ENCODE measurements around the gene SPCS2. TPM values are rescaled to one million over a fixed set of nuclear protein-coding genes. Genes with fewer than 3 reads are reported as not detected.
A peak's percentile ranks its signal among the peaks of the same experiment; 100 is the strongest.
"Not testable (repeated sequence)": the region's sequence is repeated elsewhere in the genome, so short reads cannot be mapped to it uniquely, and the experiment has no call there.

SPCS2 gene
- total RNA-seq, 1 donor from 2014 or later, result 151 TPM

DNA sequence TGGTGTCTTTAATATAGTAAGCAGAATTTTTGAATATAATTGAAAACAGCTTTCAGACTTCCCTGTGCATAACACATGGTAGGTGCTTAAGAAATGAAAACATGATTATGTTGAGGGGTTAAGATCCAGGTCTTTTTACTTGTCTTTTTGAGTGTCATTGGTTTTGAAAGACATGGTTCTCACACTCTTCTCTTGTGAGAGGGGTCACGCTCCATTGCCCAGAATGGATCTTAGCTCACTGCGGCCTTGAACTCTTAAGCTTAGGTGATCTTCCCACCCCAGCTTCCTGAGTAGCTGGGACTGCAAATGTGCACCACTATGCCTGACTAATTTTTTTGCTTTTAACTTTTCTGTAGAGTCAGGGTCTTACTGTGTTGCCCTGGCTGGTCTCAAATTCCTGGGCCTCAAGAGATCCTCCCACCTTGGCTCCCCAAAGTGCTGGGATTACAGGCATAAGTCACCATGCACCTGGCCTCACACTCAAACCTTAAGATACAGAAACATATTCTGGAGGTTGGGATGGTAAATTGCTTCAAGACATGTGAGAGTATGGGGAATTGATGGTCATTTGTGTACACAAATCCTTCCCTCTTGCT, 1.4 kb downstream of the SPCS2 start:
- no peak for DNase-seq (ENCODE audit: low spot score)

DNA sequence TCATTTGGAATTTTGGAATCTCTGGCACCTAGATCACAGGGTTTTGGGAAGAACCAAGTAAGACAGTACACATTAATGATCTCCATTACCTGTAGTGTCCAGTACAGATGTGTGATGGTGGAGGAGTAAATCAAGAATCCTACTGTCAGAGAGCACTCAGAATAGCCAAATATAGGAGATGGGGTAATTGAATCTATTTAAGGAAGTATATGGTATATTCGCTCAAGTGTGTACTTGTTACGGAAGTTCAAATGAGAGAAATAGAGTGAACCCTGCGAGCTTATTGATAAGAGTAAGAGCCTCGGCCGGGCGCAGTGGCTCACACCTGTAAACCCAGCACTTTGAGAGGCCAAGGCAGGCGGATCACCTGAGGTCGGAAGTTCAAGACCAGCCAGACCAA, 2.2 kb downstream of the SPCS2 start:
- no peak for DNase-seq (ENCODE audit: low spot score)

DNA sequence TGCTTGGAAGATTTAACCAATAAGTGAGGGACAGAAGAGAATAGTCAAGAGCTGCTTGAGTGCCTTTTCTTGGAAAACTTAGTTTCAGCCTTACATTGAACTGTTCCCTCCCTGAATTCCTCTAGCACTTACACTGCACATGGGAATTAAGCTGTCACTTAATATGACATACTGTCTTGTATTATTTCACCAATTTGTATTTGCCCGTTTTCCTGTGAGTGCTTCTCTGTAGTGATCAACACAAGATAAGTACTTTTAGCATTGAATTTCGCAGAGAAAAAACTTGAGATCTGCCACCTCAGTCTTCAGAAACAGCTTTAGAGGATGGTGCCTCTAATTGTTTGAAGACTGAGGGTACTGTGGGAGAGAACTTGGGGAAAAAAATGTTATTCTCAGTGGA, 3.7 kb downstream of the SPCS2 start:
- DNase-seq (ENCODE audit: low spot score), result no peak

DNA sequence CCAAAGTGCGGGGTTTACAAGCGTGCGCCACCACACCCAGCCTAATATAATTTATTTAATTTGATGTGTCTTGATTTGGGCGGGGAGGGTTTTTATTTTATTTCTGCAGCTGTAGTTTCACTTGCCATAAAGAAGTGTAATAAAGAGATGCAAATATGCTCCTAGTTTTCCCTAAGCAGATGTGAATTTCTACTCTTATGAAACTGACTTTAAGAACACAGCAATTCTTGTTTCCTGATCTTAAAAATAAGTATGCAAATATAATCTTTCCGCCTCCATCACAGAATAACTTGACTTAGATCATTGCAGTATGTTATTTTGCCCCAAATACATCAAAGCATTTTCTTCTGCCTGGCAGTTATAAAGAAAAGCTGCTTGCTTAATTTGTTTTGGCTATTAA, 4.4 kb downstream of the SPCS2 start:
- no peak for DNase-seq (ENCODE audit: low spot score)

DNA sequence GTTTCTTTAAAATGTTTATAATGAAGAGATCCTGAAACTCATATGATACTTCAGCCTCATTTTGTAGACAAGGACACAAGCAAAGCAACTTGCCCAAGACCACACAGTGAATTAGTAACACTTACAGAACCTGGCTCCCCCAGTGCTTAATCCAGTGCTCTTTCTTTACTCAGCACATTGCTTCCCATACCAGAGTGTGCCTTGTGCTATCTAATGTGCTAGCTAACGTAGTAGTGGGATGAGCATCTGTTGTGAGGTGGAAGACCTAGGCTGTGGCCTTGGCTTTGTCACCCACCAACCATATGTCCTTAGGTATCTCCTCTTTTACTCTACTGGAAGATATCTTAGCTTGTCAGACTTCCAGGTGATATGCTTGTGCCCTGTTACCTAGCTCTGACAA, 5.1 kb downstream of the SPCS2 start:
- DNase-seq (ENCODE audit: low spot score), result no peak

DNA sequence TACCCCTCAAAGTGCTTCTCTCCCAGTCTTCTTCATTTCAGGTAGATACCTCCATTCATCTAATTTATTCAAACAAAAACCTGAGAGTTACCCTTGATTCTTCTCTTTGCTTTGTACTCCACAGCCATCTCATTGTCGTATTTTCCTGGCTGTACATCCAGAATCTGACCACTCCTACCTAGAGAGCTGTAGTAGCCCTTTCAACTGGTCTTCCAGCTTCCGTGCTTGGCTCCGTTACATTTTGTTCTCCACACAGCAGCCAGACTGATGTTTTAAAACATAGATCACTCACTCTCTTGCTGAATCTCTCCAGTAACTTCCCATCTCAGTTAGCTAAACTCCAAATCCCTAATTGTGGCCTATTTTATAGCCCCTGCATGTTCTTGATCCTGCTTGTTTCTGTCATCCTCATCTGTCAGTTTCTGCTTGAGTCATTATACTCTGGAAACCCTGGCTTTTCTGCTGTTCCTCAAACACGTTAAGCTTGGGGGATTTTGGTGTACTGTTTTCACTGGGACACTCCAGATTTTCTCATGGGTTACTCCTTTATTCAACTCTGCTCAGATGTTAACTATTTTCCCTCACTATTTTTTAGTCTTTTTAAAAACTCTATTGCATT, 7.4 kb downstream of the SPCS2 start:
- DNase-seq (ENCODE audit: low spot score), result no peak

DNA sequence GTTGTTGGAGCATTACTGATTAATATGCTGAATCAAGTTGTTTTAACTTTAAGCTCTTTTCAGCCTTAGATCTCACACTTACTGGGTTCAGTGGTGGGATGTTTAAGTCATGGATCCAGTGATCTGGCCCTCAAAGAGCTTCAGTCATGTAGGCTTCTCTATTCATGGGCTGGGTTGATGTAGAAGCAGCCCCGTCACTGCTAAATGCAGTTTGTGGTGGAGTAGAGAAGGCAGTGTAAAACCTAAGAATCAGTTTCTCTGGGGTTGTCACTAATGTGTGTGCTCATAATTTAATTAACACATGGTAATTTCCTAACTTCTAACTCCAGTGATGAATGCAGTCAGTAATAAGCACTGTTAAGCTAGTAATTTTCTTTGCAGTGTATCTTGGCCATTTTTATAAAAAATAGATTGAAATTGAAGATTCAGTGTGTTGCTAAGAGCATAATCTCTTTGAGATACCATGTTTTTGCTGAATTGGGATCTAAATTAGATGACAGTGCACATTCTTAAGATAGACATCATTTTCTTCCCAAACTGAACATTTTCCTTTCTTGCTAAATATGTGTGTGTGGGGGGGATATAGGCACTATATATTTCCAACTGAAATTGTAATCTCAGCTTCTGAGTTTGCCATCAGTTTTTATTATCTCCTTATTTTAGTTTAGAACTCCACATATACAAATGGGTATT, 9.0 kb downstream of the SPCS2 start:
- DNase-seq (ENCODE audit: low spot score), result no peak

DNA sequence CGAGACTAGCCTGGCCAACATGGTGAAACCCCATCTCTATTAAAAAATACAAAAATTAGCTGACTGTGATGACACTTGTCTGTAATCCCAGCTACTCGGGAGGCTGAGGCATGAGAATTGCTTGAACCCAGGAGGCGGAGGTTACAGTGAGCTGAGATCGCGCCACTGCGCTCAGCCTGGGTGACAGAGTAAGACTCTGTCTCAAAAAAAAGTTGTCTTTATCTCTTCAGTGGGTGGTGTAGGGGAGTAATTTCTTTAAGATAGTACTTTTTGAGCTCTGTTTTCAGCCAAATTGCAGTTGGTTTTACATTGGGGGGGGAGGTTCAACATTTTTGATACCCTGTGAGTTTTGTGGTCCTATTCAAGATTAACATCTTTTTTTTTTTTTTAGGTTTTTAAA, 11.1 kb downstream of the SPCS2 start:
- DNase-seq (ENCODE audit: low spot score), result not testable (repeated sequence)

DNA sequence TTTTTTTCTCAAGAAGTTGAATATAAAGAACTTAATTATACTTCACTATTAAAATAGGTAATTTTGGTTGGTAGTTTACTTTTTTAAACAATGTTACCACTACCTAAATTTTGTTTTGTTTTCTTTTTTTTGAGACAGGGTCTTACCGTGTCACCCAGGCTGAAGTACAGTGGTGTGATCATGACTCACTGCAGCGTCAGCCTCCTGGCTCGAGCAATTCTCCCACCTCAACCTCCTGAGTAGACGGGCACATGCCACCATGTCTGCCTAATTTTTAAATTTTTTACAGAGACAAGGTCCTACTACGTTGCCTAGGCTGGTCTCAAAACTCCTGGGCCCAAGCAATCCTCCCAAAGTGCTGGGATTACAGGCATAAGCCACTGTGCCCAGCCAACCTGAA, 17.6 kb downstream of the SPCS2 start:
- DNase-seq (ENCODE audit: low spot score), result no peak

DNA sequence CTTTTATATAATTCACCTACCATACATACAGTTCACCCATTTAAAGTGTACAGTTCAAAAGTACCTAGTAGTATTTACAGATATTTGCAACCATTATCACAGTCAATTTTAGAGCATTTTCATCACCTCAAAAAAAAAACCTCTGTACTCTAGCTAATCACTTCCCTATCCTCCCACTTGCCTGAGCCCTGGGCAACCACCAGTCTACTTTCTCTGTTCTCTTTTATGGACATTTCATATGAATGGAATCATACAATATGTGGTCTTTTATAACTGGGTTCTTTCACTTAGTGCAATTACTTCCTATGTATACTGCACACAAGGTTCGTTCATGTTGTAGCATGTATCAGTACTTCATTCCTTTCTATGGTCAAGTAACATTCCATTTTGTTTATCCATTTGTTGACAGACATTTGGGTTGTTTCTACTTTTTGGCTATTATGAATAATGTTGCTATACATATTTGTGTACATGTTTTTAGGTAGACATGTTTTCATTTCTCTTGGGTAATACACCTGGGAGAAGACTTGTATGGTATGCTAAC, 21.9 kb downstream of the SPCS2 start:
- no peak for DNase-seq (ENCODE audit: low spot score)

DNA sequence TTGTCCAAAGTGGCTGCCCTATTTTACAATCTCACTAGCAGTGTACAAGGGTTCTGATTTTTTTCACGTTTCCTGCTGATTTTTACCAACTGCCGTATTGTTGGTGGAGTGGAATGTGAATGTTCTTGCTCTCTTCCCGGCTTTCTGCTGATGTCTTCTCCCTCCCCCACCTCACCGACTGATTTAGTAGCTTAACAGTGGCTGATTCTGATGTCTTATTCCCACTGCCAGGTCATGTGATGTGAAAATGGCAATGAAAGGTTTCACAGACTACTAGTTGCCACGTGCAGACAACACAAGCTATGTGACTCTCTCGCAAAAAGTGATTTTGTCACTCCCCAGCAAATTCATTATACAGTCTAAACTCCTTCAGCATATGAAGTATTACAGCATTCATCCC, 22.4 kb downstream of the SPCS2 start:
- no peak for DNase-seq (ENCODE audit: low spot score)

DNA sequence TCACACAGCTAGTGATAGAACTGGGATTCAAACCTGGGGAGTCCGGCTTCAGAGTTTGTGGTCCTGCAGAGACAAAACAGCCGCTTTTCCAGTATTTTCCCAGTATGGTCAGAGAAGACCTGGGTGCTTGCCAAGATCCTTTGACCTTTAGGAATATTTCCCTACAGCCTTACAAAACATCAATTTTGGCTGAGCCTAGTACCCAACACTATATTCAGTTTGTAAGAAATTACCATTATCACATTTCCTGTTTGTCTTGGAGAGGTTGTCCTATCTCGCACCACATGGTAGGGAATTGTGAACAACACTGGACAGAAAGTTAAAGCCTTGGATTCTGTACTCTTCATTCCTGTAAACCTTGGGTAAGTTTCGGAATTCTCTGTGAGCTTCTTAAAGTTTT, 29.0 kb downstream of the SPCS2 start:
- no peak for DNase-seq (ENCODE audit: low spot score)

DNA sequence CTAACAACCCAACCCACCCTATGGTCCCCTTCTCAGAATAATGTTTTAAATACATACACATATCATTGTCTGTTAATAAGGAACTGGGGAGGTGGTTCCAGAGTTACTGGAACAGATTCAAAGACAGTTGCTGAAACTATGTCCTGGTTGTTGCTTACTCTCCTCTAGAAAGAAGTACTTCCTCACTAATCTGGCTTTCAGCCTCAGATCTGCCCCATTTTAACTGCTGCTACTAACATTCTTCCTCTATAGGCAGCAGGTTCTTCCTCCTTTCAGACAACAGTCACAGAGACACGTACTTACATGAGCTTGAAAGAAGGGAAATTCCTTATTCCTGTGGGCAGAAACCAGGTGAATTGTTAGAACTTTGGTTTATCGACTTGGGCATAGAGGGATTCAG, 31.6 kb downstream of the SPCS2 start:
- DNase-seq (ENCODE audit: low spot score), result no peak

DNA sequence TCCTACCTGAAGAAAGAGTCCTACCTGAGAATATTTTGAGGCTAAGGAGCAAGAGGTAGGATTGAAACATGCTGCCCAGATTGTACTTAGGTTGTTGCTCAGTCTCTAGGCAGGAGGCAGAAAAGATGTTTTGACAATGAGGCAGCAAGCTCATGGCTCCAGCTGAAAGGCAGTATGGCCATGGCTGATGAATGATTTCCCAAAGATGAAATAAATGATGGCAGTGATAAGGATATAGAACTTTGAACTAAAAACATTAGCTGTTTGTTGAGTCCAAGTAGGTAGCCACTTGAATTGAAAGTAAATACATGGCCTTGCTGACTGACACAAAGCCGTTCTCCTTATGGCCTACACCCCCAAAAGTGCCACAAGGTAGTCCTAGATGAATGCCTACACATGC, 32.8 kb downstream of the SPCS2 start:
- DNase-seq (ENCODE audit: low spot score), result no peak

DNA sequence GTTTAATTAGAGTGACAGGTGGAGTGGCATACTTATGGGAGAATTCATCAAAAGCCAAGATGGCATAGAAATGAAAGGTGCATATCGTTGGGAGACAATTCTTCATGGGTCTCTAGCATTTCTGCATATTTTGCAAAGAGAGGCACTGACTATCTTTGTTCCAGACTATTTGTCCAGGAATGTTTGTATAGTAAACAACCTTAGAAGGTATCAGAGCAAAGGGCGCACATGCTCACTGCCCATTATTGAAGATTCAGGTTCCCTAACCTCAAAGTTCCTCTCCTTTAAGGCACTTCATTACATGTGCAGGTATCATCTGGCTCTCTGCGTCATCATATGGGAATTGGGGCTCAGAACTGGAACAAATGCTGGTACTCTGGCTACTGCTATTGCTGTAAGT, 35.0 kb downstream of the SPCS2 start:
- DNase-seq (ENCODE audit: low spot score), result no peak

DNA sequence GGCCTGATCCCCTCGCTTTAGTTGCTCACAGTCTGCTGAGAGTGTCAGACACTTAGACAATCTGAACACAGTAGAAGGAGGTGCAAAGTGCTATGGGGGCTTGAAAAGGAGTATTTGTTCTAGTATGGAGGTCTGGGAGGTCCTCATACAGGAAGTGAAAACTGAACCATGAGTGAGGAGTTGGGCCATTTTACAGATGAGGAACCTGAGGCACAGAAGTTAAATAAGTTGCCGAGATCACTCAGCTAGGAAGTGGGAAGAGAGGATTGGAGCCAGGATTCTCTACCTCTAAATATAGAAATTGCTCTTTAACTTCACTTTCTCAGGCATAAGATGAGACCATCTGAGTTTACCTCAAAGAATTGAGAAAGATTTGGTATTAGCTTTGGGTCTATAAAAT, 35.7 kb downstream of the SPCS2 start:
- DNase-seq (ENCODE audit: low spot score), result no peak

DNA sequence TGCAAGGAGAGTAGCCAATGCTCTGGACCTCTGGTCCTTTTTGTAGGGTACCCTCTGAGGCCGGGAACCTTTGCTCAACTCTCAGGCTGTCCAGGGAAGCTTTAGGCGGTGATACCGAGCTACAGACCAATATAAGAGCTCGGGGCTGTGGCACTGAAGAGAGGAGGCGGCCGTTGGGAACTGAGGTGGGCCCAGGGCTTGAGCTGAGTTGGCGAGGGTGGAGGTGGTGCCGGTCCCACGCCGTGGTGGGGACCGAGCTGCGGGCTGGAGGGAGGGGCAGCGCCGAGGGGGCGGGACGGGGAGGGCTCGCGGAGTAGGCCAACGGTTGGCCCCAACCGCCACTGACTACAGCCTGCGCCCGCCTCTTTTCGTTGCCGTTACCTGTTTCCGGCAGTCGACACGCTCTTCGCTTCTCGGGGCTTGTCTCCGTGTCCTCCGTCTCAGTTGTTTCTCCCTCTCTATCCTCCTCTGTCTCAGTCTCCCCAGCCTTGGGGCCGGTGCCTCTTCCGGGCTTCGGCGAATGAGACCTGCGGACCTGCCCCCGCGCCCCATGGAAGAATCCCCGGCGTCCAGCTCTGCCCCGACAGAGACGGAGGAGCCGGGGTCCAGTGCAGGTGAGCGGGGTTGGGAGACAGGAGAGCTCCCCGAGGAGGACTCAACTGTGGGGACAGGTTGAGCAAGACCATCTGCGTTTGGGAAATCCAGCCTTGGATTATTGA, 39.6 kb downstream of the SPCS2 start, which contains the start of gene NEU3:
Gene NEU3, plus strand, starts transcription at position 393 of the 719 bp plus-strand sequence. Its CDS starts 128 bp downstream, at position 521.
- peak; percentile 77 for DNase-seq (ENCODE audit: low spot score)

DNA sequence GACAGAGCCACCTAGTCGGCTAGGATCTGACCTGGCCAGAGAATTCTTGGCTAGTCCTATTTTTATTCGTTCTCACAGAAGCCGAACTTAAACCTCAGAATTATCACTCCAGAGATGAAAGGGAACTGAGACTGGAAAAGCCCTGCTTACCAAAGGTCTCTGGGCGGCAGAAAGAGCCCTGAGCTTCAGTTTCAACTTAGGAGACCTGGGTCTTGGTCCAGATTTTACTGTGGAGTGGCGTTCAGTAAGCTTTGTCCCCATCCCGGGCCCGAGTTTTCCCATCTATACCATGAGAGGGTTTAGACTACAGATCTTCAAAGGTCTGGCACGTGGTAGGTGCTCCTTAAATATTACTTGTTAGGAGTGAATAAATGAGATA, 40.2 kb downstream of the SPCS2 start:
- DNase-seq (ENCODE audit: low spot score), result no peak

DNA sequence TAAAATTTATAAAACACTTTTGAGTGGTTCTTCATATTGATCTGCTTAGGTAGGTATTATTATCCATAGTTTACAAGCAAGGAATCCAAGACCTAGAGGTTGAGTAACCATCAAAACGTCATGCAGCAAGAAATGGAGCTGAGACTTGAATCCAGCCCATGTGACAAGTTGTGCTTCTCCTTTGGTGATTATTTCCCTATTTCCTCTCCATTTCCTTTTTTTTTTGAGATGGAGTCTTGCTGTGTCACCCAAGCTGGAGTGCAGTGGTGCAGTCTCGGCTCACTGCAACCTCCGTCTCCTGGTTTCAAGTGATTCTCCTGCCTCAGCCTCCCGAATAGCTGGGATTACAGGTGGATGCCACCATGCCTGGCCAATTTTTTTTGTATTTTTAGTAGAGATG, 41.1 kb downstream of the SPCS2 start:
- DNase-seq (ENCODE audit: low spot score), result not testable (repeated sequence)

DNA sequence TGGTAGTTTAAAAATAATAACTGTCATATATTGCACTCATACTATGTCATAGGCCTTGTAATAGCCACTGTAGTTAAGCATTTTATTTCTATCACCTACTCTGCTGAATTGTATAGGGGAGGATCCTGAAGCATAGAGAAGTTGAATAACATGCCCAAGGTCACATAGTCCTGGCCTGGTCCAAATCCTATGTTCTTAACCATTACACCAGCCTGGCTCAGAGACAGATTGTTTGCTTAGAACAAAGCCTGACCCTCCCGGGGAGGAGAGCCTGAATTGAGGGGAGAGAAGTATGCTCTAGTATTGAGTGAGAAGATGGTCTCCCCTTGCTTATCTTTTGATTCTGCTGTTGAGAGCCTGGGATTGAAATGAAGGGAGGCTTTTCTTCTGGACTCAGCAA, 41.9 kb downstream of the SPCS2 start:
- no peak for DNase-seq (ENCODE audit: low spot score)

DNA sequence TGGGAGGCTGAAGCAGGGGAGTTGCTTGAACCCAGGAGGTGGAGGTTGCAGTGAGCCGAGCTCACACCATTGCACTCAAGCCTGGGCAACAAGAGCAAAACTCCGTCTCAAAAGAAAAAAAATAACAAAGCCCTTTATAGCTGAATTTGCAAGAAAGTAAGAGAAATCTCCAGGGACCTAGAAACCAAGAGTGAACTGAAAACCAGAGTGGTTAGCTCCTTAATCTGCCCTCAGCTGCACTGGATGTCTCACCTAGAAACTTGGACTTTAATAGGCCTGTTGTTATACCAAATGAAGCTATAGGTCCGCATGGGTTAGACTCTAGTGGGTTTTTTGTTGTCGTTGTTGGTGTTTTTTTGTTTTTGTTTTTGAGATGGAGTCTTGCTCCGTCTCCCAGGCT, 43.8 kb downstream of the SPCS2 start:
- no peak for DNase-seq (ENCODE audit: low spot score)

DNA sequence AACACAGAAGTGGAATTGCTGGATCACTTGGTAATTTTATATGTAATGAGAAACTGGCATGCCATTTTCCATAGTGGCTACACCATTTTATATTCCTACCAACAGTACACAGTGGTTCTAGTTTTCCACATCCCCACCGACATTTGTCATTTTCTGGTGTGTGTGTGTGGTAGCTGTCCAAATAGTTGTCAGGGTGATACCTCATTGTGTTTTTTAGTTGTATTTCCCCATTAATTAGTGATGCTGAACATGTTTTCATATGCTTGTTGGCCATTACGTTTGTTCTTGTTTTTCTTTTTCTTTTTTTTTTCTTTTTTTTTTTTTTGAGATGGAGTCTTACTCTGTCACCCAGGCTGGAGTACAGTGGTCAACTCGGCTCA, 51.9 kb downstream of the SPCS2 start:
- no peak for DNase-seq (ENCODE audit: low spot score)

DNA sequence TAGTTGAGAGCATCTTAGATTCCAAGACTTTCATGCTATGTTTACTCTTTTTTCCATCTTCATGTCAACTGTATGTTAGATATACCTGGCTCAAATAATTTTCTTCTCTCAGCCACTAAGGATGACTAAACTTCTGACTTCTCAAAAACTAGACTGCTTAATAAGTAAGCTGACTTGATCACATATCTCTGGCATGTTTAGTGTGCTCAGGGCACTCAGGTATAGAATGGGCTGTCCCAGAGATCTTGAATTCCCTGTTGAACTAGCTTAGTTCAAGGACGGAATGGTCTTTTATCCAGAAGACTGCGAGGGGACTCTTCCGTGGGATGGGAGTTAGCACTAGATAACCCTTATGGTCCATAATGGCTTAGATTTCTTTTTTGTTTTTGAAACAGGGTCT, 52.6 kb downstream of the SPCS2 start:
- no peak for DNase-seq (ENCODE audit: low spot score)
